GM10248 (cell line): ENCODE results near the gene PARP9.

Experiments used
- CTCF ChIA-PET: fragments of 300-600 bp; sonication (Branson Sonifier 250); formaldehyde crosslinking; extraction: SDS; loops from one replicate; lab custom pipeline; 2021; ENCODE audit warnings: antibody characterized with exemption; lab: Yijun Ruan, JAX
- POLR2A ChIA-PET: fragments of 350-650 bp; sonication (Branson Sonifier 250); formaldehyde crosslinking; extraction: SDS; loops from one replicate; lab custom pipeline; 2020; ENCODE audit warnings: antibody characterized with exemption; lab: Yijun Ruan, JAX
- DNase-seq: peaks from one replicate; pipeline ENCODE4 v3.0.0; 2012; ENCODE audit errors: extremely low spot score
- TF ChIP-seq, protein P1 (sequence below): IDR thresholded peaks from 2 replicates; pipeline ENCODE4 v1.5.1; 2012; ENCODE audit warnings: mild to moderate bottlenecking, low read depth; ENCODE audit errors: extremely low read depth, missing control alignments, control extremely low read depth

Gene PARP9

DNA sequence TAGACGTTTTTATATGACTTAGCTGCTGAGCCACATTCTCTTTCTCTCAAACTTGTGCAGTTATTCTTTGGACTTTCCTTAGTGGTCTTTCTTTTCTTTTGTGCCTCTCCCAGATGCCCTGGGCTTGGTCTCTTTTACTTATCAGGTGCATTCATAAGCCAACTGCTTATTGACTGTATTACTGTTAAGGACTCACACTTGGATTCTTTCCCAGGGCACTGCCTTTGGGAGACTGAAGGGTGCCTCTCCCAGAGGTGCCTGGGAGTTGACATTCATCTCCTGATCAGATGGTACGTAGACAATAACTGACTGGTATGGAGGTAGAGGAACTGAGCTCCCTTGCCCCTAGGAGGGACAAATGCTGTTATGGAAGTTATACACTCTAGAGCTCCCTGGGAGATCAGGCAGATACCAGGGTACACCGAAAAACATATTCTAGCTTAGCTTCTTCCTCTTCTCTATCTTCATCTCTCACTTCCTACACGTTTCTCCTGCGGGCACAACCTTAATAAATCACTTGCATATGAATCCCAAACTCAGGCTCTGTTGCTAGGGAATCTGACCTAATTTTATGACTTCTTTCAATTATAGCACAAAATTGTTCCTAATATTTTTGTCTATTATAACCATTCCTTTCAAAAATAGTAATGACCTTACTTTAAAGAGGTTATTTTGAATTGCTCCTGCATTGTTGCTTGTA, 38.1 kb upstream of the PARP9 start:
- POLR2A ChIA-PET, result no interaction called here
- TF ChIP-seq, protein P1, sequence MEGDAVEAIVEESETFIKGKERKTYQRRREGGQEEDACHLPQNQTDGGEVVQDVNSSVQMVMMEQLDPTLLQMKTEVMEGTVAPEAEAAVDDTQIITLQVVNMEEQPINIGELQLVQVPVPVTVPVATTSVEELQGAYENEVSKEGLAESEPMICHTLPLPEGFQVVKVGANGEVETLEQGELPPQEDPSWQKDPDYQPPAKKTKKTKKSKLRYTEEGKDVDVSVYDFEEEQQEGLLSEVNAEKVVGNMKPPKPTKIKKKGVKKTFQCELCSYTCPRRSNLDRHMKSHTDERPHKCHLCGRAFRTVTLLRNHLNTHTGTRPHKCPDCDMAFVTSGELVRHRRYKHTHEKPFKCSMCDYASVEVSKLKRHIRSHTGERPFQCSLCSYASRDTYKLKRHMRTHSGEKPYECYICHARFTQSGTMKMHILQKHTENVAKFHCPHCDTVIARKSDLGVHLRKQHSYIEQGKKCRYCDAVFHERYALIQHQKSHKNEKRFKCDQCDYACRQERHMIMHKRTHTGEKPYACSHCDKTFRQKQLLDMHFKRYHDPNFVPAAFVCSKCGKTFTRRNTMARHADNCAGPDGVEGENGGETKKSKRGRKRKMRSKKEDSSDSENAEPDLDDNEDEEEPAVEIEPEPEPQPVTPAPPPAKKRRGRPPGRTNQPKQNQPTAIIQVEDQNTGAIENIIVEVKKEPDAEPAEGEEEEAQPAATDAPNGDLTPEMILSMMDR, result no peak
- CTCF ChIA-PET, result interaction anchor here (1.0 to 1.1 kb wide), 2 partner anchors 41 to 43 kb away, joined by 3 read pairs; no protein-coding TSS in a partner anchor
- no peak for DNase-seq

DNA sequence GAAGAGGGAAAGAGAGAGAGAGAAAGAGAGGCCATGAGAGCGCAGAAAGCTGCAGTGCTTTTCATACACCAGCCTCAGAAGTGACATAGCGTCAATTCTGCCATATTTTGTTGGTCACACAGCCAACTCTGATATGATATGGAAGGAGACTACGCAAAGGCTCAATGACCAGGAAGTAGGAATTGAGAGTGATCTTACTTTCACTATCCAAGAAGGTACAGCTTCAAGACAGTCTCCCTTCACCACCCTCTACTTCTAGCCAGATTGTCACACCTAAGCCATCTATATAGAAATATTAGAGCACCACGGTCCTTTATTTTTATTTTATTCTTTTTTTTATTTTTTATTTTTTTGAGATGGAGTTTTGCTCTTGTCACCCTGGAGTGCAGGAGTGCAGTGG, 34.5 kb upstream of the PARP9 start:
- POLR2A ChIA-PET, result no interaction called here
- no peak for DNase-seq
- CTCF ChIA-PET, result interaction anchor here (1.2 to 3.0 kb wide), 4 partner anchors 12 to 80 kb away, joined by 3 to 11 read pairs (median 6); no protein-coding TSS in a partner anchor
- TF ChIP-seq, protein P1, result no peak

DNA sequence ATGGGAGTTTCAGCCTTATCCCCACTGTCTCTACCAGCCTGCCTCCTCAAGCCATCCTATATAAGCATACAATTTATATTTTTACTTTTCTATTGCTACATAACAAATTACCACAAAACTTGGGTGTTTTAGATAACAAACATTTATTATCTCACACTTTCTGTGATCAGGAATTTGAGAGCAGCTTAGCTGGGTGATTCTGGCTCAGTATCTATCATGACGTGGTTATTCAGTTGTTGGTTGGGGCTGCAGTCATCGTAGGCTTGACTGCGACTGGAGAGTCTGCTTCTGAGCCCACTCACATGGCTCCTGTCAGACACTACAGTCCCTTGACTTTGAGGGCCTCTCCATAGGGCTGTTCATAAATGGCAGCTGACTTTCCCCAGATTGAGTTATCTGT, 34.1 kb upstream of the PARP9 start:
- DNase-seq, result no peak
- ChIA-PET CTCF (interaction anchor here (1.2 to 3.0 kb wide), 2 partner anchors 11 to 38 kb away, joined by 3 to 11 read pairs; no protein-coding TSS in a partner anchor), POLR2A (no interaction called here)
- TF ChIP-seq, protein P1, result no peak

DNA sequence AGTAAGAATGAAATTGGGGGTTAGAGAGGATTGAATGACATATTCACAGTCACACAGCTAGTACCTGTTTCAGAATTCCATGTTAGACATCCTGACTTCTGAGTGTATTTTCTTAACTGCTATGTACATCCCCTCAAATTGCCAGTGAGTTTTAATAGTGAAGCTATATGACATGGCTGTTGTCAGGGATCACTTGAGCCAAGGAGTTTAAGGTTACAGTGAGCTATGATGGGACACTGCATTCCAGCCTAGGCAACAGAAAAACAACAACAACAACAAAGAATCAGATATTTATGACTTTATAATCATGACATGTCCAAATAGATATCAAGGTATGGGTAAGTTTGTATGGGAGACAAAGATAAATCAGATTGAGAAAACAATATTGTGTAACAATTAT, 29.9 kb upstream of the PARP9 start:
- POLR2A ChIA-PET, result no interaction called here
- CTCF ChIA-PET, result interaction anchor here (0.8 to 3.7 kb wide), 4 partner anchors 14 to 85 kb away, joined by 3 to 12 read pairs (median 4); no protein-coding TSS in a partner anchor
- no peak for DNase-seq
- TF ChIP-seq, protein P1, result no peak

DNA sequence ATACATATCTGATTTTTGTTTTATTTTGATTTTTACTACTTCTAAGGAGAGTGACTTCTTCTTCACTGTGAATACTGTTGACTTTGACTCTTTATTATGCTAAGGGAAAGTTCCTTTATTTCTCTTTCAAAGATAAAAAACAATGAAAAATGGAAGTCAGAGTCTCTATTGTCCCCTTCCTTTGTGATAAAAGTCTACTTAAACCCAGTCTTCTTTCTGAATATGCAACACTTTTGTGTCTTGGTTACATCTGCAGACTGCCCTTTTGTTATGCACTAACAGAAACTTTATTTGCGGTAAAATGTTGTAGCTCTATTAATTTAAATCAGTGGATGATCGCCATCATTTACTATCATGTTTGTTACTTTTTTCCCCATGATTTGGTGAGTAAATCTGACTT, 26.5 kb upstream of the PARP9 start:
- ChIA-PET POLR2A (no interaction called here), CTCF (no interaction called here)
- DNase-seq, result no peak
- TF ChIP-seq, protein P1, result no peak

DNA sequence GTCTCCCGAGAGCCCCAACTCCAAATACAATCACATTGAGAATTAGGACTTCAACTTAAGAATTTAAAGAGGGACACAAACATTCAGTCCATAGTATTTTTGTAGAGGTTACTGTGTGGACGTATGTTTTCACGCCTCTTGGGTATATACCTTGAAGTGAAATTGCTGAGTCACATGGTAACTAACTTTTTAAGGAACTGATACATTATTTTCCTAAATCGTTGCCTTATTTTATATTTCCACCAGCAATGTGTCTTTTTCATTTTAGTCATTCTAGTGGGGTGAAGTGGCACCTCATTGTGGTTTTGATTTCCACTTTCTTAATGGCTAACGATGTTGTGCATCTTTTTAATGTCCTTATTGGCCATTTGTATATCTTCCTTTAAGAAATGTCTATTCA, 25.2 kb upstream of the PARP9 start:
- ChIA-PET CTCF (no interaction called here), POLR2A (no interaction called here)
- no peak for DNase-seq
- TF ChIP-seq, protein P1, result no peak
